ENCODE data around the gene FTHL17.

DNA sequence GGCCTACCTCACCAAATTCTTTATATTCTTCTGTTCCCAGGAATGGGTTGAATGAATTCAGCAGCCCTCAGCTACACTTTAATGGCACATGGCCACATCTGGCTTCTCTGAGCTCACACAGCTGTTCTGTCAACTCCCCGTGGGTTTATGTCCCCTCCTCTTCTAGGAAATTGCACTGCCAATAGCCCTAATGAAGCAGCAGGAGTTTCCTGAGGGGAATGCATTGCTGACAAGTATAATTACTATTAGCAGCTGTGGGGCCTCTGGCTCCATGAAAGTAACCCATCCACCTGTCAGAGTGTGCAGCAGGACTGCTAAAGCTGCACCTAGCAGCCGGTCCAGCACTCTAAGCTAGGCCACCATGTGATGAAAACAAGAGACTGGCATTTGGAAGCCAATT lies 50.3 kb downstream of the FTHL17 start:
- TF ChIP-seq ARNTL (CRISPR knock-in tag; IDR thresholded peaks at IDR 0.05; ENCODE audit: borderline replicate concordance, low read depth) (no peak), ZFP30 (CRISPR knock-in tag; IDR thresholded peaks at IDR 0.05) (no peak), ZNF565 (CRISPR knock-in tag; conservative IDR thresholded peaks at IDR 0.05; ENCODE audit: low read depth) (no peak), ISL1 (CRISPR knock-in tag; IDR thresholded peaks at IDR 0.05) (no peak), ZNF70 (CRISPR knock-in tag; IDR thresholded peaks at IDR 0.05) (no peak), ZC3H10 (CRISPR knock-in tag; IDR thresholded peaks at IDR 0.05) (no peak), ZNF8 (CRISPR knock-in tag; IDR thresholded peaks at IDR 0.05) (no peak), PPARA (CRISPR knock-in tag; IDR thresholded peaks at IDR 0.05; ENCODE audit: borderline replicate concordance) (no peak), ZFP3 (CRISPR knock-in tag; IDR thresholded peaks at IDR 0.05) (no peak)
- TF ChIP-seq, protein P1, sequence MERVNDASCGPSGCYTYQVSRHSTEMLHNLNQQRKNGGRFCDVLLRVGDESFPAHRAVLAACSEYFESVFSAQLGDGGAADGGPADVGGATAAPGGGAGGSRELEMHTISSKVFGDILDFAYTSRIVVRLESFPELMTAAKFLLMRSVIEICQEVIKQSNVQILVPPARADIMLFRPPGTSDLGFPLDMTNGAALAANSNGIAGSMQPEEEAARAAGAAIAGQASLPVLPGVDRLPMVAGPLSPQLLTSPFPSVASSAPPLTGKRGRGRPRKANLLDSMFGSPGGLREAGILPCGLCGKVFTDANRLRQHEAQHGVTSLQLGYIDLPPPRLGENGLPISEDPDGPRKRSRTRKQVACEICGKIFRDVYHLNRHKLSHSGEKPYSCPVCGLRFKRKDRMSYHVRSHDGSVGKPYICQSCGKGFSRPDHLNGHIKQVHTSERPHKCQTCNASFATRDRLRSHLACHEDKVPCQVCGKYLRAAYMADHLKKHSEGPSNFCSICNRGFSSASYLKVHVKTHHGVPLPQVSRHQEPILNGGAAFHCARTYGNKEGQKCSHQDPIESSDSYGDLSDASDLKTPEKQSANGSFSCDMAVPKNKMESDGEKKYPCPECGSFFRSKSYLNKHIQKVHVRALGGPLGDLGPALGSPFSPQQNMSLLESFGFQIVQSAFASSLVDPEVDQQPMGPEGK (CRISPR knock-in tag; IDR thresholded peaks at IDR 0.05; ENCODE audit: borderline replicate concordance), result no peak

Data from SK-N-SH treated with all-trans-retinoic acid at 6 μM for 48 hours (cell line).